ENCODE results near the gene RTN1. TPM values are rescaled to one million over a fixed set of nuclear protein-coding genes. Genes with fewer than 3 reads are reported as not detected.

RTN1 gene
- total and polyA plus RNA-seq, 12 donors: 2.9 to 19.7 (median 7.6) TPM

DNA sequence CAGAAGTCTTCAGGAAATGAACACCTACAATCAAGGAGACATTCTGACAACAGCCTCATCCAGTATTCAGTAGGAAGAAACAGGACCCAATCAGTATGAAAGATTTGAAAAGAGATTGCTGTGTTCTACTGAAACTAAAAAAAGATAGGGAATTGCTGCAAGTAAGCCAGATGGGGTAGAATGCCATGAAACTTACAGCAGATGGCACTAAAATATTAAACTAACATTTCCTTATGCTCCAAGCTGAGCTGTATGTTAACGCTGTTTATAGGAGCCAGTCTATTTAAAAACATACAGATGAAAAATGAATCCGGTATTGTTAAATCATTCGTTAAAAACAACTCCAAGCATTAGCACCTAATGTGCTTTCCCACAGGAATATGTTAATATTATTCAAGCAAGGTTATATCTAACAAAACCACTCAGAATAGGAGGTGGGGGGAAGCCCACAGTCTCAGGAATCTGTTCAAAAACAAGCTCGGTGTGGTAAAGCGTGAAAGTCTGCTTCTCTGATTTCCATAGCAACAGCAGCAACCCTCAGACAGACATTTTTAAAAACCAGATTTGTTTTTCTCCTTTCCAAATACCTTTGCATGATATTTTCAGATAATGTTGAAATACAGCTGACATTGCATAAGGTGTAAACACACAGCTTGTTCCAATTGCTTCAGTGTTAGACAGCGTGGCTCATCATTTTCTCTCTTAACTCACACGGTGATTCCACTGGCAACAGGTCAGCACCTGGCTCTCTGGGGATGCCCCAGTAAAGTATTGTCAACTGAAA lies 162.6 kb downstream of the RTN1 start:
- H3K27me3 ChIP-seq: no peaks in the 10 kb centered on the region
- 49 to 57% (median 52%) methylated on average over 7 of the region's 7 CpGs for WGBS, 4 donors
- DNase-seq: no peak
- H3K9me3 ChIP-seq (replicated peaks in 1 of 3): no peaks in the 10 kb centered on the region
- H3K36me3 ChIP-seq (replicated peaks in 1 of 2): no peaks in the 10 kb centered on the region
- no peak overlapping the region for H3K27ac ChIP-seq
- no peaks in the 10 kb centered on the region for H3K4me1 ChIP-seq (replicated peaks in 1 of 2)
- no peak for TF ChIP-seq POLR2A (IDR thresholded peaks at IDR 0.05)
- TF ChIP-seq, protein P1, sequence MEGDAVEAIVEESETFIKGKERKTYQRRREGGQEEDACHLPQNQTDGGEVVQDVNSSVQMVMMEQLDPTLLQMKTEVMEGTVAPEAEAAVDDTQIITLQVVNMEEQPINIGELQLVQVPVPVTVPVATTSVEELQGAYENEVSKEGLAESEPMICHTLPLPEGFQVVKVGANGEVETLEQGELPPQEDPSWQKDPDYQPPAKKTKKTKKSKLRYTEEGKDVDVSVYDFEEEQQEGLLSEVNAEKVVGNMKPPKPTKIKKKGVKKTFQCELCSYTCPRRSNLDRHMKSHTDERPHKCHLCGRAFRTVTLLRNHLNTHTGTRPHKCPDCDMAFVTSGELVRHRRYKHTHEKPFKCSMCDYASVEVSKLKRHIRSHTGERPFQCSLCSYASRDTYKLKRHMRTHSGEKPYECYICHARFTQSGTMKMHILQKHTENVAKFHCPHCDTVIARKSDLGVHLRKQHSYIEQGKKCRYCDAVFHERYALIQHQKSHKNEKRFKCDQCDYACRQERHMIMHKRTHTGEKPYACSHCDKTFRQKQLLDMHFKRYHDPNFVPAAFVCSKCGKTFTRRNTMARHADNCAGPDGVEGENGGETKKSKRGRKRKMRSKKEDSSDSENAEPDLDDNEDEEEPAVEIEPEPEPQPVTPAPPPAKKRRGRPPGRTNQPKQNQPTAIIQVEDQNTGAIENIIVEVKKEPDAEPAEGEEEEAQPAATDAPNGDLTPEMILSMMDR (IDR thresholded peaks at IDR 0.05): no peak
- intact Hi-C loops (cut with DNase I): no loop called here
- H3K4me3 ChIP-seq: no peak overlapping the region

DNA sequence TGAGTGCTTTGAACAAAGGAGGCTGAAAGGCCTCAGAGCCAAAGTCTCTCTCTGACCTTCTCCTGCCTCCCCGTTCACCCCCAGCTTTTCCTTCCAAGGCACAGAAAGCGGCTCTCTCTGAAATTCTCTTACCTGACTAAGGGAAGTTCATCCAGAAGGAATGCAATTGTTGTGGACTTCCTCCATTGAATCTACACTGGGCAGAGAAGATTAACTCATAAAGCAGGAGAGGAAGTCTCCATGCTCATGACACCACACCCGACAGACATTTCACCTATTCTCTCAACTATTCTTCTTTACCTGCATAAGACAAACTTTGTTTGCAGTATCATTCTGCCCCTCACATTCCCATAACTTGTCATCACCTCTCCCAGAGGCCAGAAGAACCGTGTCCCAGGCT lies 164.7 kb downstream of the RTN1 start:
- WGBS, 4 donors: 79 to 81% (median 81%) methylated on average over 4 of the region's 4 CpGs
- DNase-seq: no peak
- H3K4me1 ChIP-seq (replicated peaks in 1 of 2): no peaks in the 10 kb centered on the region
- H3K9me3 ChIP-seq (replicated peaks in 1 of 3): no peaks in the 10 kb centered on the region
- no peak overlapping the region for H3K4me3 ChIP-seq
- no peak for TF ChIP-seq POLR2A (IDR thresholded peaks at IDR 0.05)
- TF ChIP-seq, protein P1 (IDR thresholded peaks at IDR 0.05): no peak
- no peaks in the 10 kb centered on the region for H3K36me3 ChIP-seq (replicated peaks in 1 of 2)
- intact Hi-C loops (cut with DNase I): no loop called here
- no peaks in the 10 kb centered on the region for H3K27me3 ChIP-seq
- no peak overlapping the region for H3K27ac ChIP-seq

DNA sequence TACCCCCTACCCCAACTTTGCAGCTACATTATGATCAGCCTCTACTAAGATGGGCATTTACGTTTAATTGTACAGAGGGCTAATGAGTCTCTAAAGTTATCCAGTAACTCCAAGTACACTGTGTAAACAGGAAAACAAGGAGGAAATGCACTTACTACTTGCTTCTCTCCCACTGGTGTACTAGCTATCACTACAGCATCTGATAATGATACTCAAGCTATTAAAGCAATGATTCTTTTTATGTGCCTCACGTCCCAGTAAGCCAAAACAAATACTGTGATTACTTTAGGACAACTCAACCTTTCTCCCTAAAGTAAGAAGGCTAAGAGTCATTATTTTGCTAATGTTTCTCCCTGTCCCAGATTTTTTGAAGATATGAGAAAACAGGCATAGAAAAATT lies 165.3 kb downstream of the RTN1 start:
- Histone ChIP-seq H3K4me1 (replicated peaks in 1 of 2) (no peaks in the 10 kb centered on the region), H3K27ac (no peak overlapping the region), H3K36me3 (replicated peaks in 1 of 2) (no peaks in the 10 kb centered on the region), H3K27me3 (no peaks in the 10 kb centered on the region), H3K4me3 (no peak overlapping the region), H3K9me3 (replicated peaks in 1 of 3) (no peaks in the 10 kb centered on the region)
- 49 to 61% (median 56%) methylated on average over 2 of the region's 2 CpGs for WGBS, 4 donors
- intact Hi-C loops (cut with DNase I): no loop called here
- no peak for DNase-seq
- TF ChIP-seq, protein P1 (IDR thresholded peaks at IDR 0.05): no peak
- TF ChIP-seq POLR2A (IDR thresholded peaks at IDR 0.05): no peak

DNA sequence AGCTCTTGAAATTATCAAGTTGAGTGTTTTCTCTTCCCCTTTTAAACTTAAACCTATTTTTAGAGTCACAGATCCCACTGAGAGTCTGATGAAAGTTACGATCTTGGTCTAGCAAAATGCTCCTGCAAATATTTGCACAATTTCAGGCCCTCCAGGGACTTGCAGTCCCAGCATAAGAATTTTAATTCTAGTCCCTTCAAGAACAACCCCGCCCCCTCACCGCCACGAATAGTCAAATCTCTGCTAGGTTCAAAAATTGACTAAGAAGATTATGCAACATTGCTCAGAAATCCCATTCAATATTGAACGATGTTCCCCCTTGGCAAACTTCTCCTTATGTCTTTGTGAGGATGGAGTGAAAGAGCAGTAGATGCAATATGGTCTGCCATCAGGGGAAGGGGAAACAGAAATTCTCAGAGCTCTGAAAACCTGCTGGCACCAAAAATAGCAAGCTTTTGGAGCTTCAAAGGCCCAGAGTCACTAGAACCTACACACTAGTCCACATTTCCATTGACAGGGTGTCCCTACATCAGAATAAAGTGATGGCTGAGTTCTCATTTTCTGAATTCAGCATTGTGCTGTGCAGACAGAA lies 166.4 kb downstream of the RTN1 start:
- TF ChIP-seq POLR2A (IDR thresholded peaks at IDR 0.05): no peak
- no peaks in the 10 kb centered on the region for H3K9me3 ChIP-seq (replicated peaks in 1 of 3)
- no peaks in the 10 kb centered on the region for H3K36me3 ChIP-seq (replicated peaks in 1 of 2)
- WGBS, 4 donors: 73 to 86% (median 79%) methylated on average over 5 of the region's 5 CpGs
- H3K27ac ChIP-seq: no peak overlapping the region
- no peak overlapping the region for H3K4me3 ChIP-seq
- intact Hi-C loops (cut with DNase I): no loop called here
- no peaks in the 10 kb centered on the region for H3K27me3 ChIP-seq
- H3K4me1 ChIP-seq (replicated peaks in 1 of 2): no peaks in the 10 kb centered on the region
- DNase-seq: no peak

Measured in adrenal gland (tissue), 12 donors.